DMS53 treated with DMSO at 0.1 percent for 48 hours (cell line): ENCODE results near the gene TSPAN16.
A peak's percentile ranks its signal among the peaks of the same experiment; 100 is the strongest.

Experiments used
- DNase-seq: peaks from one replicate; lab custom pipeline; 2025; ENCODE audit not compliant: unreplicated experiment; lab: John Stamatoyannopoulos, UW

Gene TSPAN16

GRCh38 chr19:11295665-11296245 lies at the start of gene TSPAN16:
TSS of gene TSPAN16 (plus strand) at chr19:11296160. CDS start at chr19:11296298, 138 bp downstream.
- DNase-seq, result no peak

- DNase-seq, result no peak
Observed at GRCh38 chr19:11246941-11247340, 49.0 kb upstream of the TSPAN16 start.

- no peak for DNase-seq
Observed at GRCh38 chr19:11247391-11247790, 48.6 kb upstream of the TSPAN16 start.

GRCh38 chr19:11247934-11248333 lies 48.0 kb upstream of the TSPAN16 start:
- DNase-seq, result no peak

- DNase-seq, result no peak
Observed at GRCh38 chr19:11248852-11249251, 47.1 kb upstream of the TSPAN16 start.

GRCh38 chr19:11251217-11251616 lies 44.7 kb upstream of the TSPAN16 start:
- DNase-seq, result no peak

- no peak for DNase-seq
Observed at GRCh38 chr19:11251650-11252314, 44.2 kb upstream of the TSPAN16 start.

- DNase-seq, result no peak
Observed at GRCh38 chr19:11252665-11253355, 43.1 kb upstream of the TSPAN16 start.

GRCh38 chr19:11254666-11255065 lies 41.3 kb upstream of the TSPAN16 start:
- DNase-seq, result no peak

- DNase-seq, result no peak
Observed at GRCh38 chr19:11256189-11256588, 39.8 kb upstream of the TSPAN16 start.

GRCh38 chr19:11257846-11258380 lies 38.0 kb upstream of the TSPAN16 start:
- no peak for DNase-seq

- DNase-seq, result no peak
Observed at GRCh38 chr19:11260996-11261395, 35.0 kb upstream of the TSPAN16 start.

- DNase-seq, result no peak
Observed at GRCh38 chr19:11261431-11261970, 34.5 kb upstream of the TSPAN16 start.

- DNase-seq, result no peak
Observed at GRCh38 chr19:11261971-11262839, 33.8 kb upstream of the TSPAN16 start, which contains the start of gene DOCK6. TSS of gene DOCK6 (minus strand) at chr19:11262524. CDS start at chr19:11262440, 84 bp downstream.

- DNase-seq, result no peak
Observed at GRCh38 chr19:11263726-11264125, 32.2 kb upstream of the TSPAN16 start.

GRCh38 chr19:11264452-11265176 lies 31.3 kb upstream of the TSPAN16 start:
- peak; percentile 84 for DNase-seq

- no peak for DNase-seq
Observed at GRCh38 chr19:11265177-11265784, 30.7 kb upstream of the TSPAN16 start.

- DNase-seq, result peak; percentile 83
Observed at GRCh38 chr19:11265785-11266236, 30.1 kb upstream of the TSPAN16 start.

- no peak for DNase-seq
Observed at GRCh38 chr19:11267316-11268085, 28.5 kb upstream of the TSPAN16 start.
